ENCODE data around the gene ZNF76.

- TF ChIP-seq POLR2A (IDR thresholded peaks at IDR 0.05) (no peak), POLR2AphosphoS5 (IDR thresholded peaks at IDR 0.05) (no peak)
Observed at GRCh38 chr6:35251949-35252348, 7.6 kb upstream of the ZNF76 start.
